Activated naive CD4-positive, alpha-beta T cell (primary cell): ENCODE results near the gene AHNAK2.

Source experiments
- DNase-seq, 4 experiments: peaks; one replicate each; lab custom pipeline; 2025; lab: John Stamatoyannopoulos, UW

Gene AHNAK2

DNA sequence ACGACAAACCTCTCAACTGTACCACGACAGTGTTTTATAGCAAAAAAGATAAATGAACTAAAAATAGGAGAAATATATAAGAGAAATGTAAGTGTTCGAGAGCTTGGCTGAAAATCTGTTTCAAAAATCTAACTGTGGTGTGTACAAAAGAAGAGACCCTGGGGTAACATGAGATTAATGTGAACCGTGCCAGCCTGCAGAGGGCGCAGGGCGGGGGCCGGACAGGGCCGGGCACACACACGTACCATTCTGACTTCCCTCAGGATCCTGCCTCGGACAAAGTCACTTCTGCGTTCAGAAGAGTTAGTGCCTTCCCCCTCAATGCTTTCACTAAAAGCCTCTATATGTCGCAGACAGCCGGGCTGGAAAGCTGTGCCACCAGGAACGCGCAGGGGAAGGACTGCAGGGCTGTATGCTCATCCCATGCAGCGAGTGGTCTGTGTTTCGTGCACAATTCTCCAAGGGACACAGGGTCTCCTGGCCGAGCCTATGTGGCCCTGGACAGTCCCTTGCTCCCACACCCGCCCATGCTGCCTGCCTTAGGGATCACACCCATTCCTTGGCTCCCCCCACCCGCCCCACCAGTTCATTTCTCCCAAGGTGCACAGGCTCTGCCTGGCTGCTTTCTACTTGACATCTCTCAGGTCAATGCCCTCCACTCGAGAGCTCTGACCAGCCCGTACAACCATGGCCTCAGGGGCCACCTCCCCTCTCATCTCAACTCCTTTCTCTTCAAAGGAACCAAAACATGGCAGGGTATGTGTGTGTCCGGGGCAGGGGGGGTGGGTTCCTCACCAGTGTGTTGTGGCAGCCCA, 34.2 kb upstream of the AHNAK2 start:
- no peak for DNase-seq

DNA sequence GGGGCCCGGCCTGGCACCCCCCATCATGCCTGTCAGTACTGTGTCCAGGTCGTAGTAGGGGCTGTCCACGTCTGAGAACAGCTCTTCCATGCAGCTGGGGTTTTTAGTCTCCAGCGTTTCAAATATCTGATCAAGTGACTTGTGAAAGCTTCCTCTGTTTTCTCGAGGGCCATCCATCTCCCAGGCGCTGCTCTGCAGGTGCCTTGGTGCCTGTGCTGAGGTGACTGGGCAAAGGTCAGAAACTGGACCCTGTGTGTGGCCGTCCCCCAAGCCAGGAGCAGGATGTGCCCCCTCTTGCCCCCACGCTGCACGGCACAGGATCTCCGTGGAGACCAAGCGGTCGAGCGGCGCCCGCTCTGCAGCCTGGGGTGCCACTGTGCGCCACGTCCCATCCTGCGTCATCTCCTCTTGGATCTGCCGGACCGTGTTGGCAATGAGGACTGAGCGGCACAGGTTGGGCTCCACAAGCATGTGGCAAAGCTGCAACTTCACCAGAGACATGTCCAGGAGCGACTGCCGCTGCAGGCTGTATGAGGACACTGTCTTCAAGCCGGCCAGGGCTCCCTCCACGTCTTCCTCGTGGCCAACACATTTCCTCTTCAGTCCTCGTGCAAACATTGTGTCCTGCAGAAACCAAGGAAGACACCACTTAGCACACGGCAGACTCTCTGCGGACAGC, 33.3 kb upstream of the AHNAK2 start:
- DNase-seq = no peak

DNA sequence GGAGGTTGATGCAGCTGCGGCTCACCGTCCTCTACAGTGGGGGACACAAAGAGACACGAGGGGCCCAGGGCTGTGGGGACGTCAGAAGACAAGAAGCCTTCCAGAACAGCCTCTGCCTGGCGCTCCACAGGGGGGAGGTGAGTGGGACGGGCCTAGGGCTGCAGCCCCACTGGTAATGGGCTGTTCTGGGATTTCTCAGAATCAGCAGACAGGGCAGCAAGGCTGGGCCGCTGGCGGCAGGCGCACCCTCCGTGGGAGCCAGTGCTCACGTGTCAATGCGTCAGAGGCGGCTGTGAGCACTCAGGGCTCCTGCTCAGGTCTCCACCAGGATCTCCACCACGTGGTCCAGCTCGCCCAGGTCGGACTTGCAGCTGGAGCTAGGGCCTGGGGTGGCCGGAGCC, 32.7 kb upstream of the AHNAK2 start:
- no peak for DNase-seq

DNA sequence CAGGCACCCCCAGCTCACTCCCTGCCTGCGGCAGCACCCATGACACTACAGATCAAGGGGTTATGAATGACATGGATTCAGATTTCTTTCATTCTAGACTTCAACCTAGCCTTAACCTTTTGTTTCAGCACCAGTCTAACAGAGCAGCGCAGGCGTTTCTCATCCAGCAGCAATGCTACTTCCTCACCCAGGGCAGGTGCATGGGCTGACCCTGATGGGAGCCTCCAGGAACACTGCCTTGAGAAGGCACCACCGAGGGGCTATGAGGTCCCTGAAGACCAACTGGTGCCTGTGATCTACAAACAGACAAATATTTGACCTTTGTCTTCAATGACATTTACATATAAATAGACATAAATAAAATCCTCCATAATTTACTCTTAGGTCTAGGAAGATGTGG, 31.9 kb upstream of the AHNAK2 start:
- no peak for DNase-seq

DNA sequence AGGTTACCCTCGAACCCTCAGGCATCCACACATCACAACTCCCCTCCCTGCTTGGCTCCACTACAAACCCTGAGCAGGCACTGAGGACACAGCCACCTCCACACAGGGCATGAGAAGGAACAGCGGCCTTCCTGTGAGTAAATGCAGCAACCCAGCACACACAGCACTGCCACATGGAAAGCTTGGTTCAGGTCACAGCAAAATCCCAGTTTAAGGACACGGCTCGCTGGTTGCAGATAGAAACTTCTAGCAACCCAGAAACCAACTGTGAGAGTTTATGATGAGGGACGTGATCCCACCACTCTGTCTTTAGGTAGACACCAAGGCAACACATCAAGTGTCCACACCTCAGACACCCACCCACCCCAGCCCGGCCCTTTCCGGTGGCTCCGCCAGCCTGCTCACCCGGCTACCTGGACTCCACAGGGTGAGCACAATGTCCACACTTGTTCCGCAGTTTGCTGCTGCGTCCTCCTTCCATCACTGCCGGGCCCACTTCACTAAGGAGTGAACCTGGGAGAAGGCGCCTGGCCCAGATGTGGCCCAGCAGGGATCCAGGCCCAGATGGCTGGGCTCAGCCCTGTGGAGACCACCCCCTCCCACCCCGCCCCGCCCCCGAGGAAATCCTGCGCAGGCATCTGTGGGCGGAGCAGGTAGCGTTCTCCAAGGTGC, 29.6 kb upstream of the AHNAK2 start:
- no peak for DNase-seq

DNA sequence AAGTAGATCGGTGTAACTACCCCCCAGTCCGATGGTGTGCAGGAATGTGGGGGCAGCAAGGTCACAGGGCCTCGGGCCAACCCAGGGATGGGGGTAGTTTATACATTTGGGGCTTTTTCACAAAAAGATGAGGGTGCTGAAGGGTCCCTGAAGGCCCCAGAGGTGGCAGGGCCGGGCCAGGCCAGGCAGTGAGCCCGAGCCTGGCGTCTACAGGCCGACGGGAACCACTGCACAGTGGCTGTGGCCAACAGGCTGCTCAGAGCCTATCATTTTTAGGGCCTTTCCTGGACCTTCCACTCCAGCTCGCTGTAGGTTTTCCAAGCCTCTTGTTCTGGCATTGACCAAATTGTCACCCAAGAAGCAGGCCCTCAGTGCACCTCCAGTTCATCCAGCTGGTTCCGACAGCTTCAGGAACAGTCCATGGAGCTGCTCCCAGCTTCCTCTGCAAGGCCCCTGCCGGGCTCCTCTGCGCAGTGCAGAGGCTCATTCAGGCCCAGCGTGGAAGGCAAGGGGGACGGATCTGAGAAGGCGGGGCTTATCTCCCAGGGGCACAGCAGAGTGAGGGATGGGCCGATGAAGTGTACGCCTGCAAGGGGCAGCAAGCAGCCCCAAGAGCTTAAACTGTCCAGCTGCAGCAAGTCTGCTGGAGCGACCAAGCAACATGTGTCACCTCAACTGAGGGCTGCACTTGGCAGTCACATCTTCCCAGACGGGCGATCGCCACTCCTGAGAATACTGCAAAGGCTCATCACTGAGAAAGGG, 28.8 kb upstream of the AHNAK2 start:
- DNase-seq = no peak

DNA sequence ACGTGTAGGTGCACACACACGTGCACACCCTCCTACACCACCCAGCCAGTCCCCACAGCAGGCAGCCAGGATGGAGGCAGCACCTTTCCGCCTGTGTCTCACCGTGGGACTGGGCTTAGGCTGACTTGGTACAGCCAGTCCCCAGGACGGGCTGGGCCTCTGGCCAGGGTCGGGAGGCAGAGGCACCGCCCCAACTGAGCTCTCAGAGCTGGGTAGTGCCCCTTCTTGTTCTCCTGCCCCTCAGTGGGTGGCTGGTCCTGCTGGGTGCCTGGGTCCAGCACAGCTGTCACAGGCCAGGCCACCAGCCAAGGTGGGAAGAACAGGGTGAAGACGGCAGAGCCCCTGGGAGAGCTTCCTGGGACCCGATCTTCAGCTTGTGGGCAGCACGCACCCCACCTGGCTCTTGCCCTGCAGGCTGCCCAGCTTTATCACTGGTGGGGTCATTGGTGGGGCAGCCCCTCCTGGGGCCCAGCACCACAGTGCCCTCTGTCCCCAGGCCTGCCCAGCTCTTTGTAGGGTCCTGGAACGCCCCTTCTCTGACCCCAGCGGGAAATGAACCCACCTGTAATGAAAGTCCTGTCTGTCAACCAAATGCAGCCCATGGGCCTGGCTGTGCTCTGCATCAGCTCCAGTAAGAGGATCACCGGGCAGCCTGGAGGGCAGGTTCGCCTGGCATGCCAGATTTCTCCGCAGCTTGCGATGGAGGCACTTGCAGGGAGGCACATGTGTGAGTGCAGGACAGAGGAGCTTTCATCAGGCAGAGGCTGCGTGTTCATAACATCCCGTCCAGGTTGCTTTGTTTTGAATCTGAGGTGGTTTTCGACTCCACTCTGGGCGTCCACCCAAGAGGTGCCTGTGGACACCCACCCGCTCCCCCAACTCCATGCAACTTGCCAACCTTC, 28.0 kb upstream of the AHNAK2 start:
- DNase-seq = no peak

DNA sequence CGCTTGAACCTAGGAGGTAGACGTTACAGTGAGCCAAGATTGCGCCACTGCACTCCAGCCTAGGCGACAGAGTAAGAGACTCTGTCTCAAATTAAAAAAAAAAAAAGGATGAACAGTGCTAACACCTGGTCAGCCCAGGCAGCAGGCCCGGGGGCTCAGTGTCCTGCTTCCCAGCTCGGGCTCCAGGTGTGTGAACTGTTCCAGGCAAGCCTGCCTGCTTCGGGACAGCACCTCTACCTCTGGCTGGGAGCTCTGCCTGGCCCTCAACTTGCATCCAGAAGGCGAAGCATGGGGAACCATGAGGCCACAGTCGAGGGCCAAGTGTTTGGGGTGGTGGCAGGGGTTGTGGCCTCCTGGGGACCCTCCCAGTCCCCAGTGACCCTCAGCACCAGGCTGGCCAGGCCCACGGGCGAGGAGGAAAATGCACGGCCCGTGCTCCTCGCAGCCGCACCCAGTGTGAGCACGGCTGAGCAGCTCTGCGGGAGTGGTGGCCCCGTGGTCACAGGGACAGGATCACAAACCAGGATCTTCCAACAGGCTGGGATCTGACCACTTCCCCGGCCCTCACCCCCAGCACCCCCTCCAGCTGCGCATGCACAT, 27.3 kb upstream of the AHNAK2 start:
- DNase-seq = no peak

DNA sequence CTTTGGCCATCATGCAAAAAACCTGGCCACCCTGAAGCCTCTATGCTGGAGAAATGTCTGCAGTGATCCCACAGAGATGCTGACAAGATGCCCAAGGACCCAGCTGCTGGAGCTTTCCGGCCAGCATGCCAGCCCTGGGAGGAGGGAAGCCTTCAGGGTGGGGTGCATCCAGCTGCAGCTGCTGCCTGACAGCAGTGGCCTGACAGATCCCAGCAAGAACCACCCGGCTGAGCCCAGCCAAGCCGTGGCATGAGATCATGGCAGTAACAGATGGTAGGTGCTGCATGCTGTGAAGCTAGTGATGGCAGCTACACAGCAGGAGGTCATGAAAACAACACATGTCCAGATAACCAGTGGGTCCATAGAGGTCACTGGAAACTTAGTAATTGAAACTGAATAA, 21.2 kb upstream of the AHNAK2 start:
- no peak for DNase-seq

DNA sequence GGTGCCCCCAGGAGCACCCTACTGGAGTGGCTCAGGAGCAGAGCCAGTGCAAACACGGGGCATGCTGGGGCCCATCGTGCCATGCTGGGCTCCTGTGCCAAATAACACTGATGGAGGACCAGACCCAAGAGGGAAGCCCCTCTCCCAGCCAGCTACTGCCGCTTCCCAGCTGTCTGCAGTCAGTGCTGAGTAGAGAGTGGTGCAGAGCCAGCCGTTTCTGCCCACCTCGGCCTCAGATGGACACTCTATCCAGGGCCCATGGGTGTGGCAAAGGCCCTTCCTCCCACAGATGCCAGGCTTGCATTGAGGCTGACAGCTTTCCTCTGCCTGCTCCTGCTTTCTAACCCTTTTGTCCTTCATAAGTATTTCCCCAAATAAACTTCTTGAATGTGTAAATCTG, 20.6 kb upstream of the AHNAK2 start:
- DNase-seq = no peak

DNA sequence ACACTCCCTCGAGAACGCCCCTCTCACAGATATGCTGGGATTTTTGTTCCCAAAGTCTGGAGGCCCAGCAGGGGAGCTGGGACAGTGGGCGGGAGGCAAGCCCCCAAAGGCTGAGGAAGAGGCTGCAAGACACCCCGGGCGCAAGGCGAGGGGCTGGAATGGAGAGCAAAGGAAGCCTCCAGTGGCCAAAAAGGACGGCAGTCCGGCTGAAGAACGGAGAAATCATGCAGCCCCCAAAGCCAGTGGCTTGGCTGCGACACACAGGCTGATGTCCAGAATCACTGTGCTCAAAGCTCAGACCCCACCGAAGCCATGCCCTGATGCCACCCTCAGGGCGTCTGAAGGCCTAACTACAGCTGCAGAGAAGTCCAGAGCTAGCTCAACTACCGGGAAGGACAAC, 18.3 kb upstream of the AHNAK2 start:
- DNase-seq = no peak

DNA sequence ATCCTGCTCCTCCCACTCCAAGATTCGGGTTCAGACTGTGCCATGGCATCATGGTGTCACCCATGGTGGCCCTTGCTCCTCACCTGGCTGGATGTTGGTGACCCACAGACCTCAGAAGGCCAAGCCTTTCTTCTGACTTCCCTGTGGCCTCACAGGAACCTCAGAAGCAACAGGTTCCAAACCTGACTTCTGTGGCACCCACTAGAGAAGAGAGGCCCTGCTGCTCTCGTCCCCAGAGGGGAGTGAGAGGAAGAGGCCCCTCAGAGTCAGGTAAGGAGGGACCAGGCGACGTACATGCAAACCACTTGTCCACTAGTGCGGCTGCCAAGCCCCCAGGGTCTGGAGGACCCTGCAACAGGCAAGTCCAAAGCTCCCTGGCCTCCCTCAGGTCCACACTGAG, 17.9 kb upstream of the AHNAK2 start:
- no peak for DNase-seq

DNA sequence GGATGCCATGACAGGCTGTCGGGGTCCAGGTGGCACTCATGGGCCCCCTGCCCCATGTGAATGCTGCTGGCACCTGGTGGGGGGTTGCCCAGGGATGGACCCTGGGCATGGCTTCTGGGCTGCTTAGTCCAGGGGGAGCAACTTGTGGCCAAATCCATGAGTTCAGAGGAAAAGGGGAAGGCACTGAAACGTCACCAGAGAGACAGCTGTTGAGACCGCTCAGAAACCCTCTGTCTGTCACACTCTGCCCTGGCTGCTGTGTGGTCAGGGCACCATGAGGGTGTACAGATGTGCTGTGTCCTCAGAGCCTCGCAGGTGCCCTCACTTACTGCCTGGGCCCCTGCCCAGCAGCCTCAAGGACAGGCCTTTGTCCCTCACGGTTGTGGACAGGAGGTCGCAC, 16.8 kb upstream of the AHNAK2 start:
- DNase-seq = no peak

DNA sequence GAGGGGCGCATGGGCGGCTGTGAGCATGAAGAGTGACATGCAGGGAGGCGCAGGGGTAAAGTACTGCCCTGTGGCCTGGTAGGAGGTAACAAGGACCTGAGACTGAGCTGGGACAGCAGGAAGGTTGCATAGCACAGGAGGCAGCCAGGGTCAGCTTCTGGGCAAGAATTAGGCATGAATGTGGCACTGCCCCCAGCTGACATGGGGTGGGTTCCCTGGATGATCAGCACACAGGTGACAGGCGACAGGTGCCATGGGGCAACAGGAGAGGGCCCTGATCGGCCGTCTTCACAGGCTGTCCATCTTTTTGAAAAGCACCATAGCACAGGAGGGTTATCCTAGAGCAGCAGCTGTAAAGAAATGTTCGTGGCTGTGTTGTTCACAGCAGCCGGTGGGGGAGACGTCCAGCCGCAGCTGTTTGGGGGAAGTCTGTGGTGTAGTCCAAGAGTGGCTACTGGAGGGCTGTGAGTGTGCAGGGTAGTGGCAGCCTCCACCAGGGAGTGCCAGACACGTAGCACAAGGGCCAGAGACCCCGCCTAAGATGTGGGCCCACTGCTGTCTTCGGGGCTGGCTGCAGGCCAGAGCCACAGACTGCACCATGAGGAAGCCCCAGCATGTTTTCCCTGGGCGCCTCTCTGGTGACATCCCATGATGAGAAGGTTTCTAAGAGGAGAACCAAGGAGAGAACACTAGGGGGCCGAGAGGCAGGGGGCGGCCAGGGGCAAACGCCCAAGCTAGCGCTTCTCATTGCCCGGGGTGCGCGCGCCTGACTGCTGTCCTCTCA, 15.8 kb upstream of the AHNAK2 start:
- DNase-seq = no peak

DNA sequence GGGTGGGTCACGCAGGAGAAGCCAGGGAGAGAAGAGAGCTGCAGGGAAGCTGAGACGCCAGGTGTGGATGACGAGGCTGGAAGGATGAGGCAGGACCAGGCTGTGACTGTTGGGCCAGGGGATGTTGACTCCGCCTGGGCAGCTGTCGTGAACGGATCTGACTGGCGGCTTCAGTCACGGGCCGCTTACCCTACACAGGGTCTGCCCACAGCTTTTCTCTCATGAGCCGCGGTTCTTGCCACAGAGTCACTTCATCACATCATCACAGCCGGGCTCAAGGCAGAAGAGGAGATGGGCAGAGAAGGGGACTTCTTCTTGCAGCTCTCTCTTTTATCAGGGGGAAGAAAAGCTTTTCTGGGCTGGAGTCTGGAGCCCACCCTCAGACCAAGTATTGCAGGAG, 15.1 kb upstream of the AHNAK2 start:
- no peak for DNase-seq

DNA sequence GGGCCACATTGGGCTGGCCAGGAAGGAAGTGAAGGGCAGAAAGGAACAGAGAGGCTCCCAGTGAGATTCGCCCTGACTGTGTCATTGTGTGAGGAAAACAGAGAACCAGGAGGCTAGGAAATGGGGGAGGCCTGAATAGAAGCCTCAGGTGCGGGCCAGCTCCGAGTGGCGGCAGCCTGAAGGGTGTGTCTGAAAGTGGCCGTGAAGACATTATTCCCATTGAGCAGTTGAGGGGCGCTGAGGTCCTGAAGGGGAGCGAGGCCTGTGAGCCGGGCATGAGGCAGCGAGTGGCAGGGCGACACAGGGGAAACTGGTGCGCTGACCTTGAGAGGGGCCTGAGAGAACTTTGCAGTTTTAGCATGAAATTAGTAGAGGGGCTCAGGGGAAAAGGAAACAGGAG, 14.3 kb upstream of the AHNAK2 start:
- DNase-seq = no peak

DNA sequence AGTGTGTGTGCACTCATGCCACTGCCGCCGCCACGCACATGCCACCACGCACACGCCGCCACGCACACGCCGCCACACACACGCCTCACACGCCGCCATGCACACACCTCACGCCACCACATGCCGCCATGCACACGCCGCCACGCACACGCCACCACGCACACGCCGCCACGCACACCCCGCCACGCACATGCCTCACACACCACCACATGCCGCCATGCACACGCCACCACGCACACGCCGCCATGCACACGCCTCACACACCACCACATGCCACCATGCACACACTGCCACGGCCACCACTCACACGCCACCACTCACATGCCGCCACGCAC, 13.7 kb upstream of the AHNAK2 start:
- DNase-seq = no peak

DNA sequence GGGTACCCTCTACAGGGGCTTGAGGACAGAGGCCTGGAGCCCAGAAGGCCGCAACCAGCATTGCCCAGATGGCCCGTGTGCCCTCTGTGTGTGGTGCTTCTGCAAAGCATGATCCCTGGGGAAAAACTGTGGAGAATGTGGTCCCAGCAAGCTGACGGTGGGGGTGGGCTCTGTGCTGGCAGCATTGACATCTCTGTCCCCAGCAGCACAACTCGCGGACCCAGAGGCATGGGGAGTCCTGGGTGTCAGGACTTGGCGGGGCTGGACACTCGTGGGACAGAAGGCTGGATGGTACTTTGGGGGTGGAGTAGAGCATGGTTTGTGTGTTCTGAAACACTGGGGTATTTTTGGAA, 11.8 kb upstream of the AHNAK2 start:
- no peak for DNase-seq

DNA sequence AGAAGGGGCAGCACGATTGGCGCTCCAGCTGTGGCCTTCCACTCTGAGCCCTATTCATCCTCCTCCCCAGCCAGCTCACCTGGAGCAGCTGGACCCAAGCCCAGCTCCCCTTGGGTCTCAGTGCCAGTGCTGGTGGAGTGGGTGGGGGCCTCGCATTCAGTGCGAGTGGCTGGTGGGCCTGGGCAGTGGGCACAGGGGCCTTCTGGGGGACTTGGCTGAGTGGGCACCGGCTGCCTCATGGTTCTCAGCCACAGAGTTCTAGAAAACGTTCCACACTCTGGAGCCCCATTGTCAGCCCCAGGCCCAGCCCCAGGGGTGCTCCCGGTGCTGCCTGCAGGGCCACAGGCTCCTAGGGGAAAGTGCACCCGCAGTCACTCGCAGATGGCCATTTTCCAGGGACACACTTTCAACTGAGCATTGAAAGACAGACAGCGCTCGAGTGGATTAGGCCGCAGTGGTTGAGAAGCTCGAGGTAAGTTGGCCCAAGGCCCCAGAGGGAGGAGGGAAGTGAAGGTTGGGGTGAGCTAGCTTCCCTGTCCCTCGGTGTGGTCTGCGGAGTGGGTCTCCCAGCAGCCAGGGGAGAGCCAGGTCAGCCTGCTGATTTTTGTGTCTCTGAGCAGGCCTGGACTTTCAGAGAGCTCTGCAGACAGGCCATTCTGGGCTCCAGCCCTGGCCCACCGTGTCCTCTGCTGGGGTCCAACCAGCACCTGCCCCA, 11.2 kb upstream of the AHNAK2 start:
- no peak for DNase-seq
